Skeletal muscle tissue (tissue), 4 donors: ENCODE measurements around the gene ZNF462. TPM values are rescaled to one million over a fixed set of nuclear protein-coding genes. Genes with fewer than 3 reads are reported as not detected.
"Not testable (repeated sequence)": the region's sequence is repeated elsewhere in the genome, so short reads cannot be mapped to it uniquely, and the experiment has no call there.

Experiments used
- H3K27ac ChIP-seq: one replicate; pipeline ENCODE4 v1.7.0; 2013; ENCODE audit warnings: mild to moderate bottlenecking, low read depth, low read length, inconsistent platforms
- H3K27me3 ChIP-seq, 3 donors: one replicate each; pipeline ENCODE4 v1.7.0; 2013; ENCODE audit warnings: low read length in 3 of 3; ENCODE audit not compliant: control insufficient read depth in 3 of 3, insufficient read depth in 3 of 3
- H3K36me3 ChIP-seq, 3 donors: one replicate each; pipeline ENCODE4 v1.7.0; 2013; ENCODE audit warnings: low read length in 3 of 3; ENCODE audit not compliant: control insufficient read depth in 3 of 3, insufficient read depth in 3 of 3
- H3K4me1 ChIP-seq, 3 donors: one replicate each; pipeline ENCODE4 v1.7.0; 2013; ENCODE audit warnings: low read length in 3 of 3, mild to moderate bottlenecking in 3 of 3; ENCODE audit not compliant: control insufficient read depth in 3 of 3, insufficient read depth in 3 of 3
- H3K4me3 ChIP-seq, 3 donors: one replicate each; pipeline ENCODE4 v1.7.0; 2013; ENCODE audit warnings: low read length in 3 of 3
- H3K9ac ChIP-seq, 3 donors: one replicate each; pipeline ENCODE4 v1.7.0; 2013; ENCODE audit warnings: low read length in 3 of 3, mild to moderate bottlenecking in 3 of 3, moderate library complexity in 2 of 3, low read depth in 1 of 3
- H3K9me3 ChIP-seq, 3 donors: one replicate each; pipeline ENCODE4 v1.7.0; 2013; ENCODE audit warnings: low read length in 3 of 3; ENCODE audit not compliant: control insufficient read depth in 3 of 3
- total RNA-seq: library from RNA; depleted of rRNA; stranded (reverse); fragments of >200 nt; gene quantifications from one replicate; pipeline ENCODE4 v1.2.3, GENCODE V29; 2014
- donor health status: Osteomylitis.

ZNF462 gene
- total RNA-seq, 1 donor from 2014 or later, result 28.7 TPM

DNA sequence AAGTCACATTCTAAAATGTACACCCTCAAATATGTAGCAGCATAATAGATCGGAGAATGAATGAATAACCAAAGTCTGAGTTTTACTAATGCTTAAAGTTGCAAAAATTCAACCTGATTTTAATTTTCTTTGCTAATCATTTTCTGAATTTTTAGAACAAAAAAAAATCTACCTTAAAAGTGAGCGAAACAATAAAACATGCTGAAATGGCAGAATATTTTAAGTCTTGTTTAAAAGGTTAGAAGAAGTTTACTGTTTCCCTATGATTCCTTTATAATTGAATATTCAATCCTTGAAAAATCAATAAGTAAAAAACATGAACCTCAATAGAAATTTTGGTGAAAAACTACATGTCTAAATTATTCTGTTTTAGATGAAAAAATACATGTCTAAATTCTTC lies 27.1 kb upstream of the ZNF462 start:
- no peaks in the 10 kb centered on the region for H3K27me3 ChIP-seq
- peaks cover 0 to 3% (median under 1%) of the 10 kb centered on the region in 3 donors for H3K4me1 ChIP-seq
- no peak overlapping the region for H3K4me3 ChIP-seq
- no peaks in the 10 kb centered on the region for H3K9me3 ChIP-seq
- no peak overlapping the region for H3K27ac ChIP-seq
- H3K36me3 ChIP-seq, result no peaks in the 10 kb centered on the region
- no peak overlapping the region for H3K9ac ChIP-seq

DNA sequence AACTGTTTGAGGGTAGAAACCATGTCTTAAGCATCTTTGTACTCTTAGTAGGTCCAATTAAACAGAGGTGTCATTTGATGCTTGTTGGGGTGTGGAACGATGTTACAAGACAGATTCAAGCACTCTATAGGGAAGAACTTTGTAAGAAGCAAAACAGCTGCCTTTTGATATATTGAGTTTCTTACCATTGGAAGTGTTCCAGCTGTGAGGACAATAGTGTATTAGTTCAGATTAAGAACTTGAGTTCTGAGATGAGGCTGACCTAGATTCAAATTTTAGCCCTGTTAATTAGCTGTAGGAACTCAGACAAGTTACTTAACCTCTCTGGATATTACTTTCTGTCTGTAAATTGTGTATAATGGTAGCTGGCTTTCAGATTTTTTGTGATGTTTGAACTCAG lies 19.6 kb upstream of the ZNF462 start:
- no peaks in the 10 kb centered on the region for H3K27me3 ChIP-seq
- no peaks in the 10 kb centered on the region for H3K9me3 ChIP-seq
- no peaks in the 10 kb centered on the region for H3K36me3 ChIP-seq
- H3K4me1 ChIP-seq, result no peaks in the 10 kb centered on the region
- no peak overlapping the region for H3K27ac ChIP-seq
- H3K4me3 ChIP-seq, result no peak overlapping the region
- no peak overlapping the region for H3K9ac ChIP-seq

DNA sequence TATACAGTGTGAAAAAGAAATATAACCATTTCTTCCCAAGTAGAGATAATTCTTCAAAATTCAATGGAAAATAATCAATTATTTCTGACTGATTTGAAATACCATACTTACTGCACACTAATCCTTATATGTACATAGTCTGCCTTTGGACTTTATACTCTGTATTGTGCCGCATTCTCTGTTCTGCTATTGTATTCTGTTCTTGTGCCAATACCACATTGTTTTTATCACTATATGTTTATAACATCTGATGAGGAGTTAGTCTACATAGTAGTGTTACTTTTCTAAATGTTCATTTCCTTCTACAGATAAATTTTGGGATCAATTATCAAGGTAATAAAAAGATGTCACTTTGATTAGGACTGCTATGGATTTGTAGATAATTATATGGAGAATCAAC lies 16.7 kb upstream of the ZNF462 start:
- Histone ChIP-seq H3K4me3 (no peak overlapping the region), H3K27me3 (no peaks in the 10 kb centered on the region), H3K36me3 (no peaks in the 10 kb centered on the region), H3K9me3 (no peaks in the 10 kb centered on the region), H3K27ac (no peak overlapping the region), H3K9ac (no peak overlapping the region), H3K4me1 (no peaks in the 10 kb centered on the region)

DNA sequence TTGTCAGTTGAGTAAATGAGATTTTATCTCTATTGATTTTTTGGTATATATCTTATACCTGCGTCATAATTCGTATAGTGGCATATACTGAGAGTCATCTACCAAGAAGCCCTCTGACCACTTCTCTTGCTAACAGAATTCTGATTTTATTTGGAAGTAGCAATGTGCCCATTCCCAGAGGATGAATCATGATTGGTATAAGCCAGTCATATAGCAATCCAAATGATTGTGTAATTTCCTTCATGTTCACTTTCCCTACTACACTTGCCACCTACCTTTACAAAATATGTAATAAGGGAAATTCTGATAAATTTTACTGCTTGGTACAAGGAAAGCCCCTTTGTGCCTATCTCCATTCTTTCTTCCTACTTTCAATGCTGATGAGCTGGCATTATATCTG lies 16.1 kb upstream of the ZNF462 start:
- no peaks in the 10 kb centered on the region for H3K4me1 ChIP-seq
- no peaks in the 10 kb centered on the region for H3K9me3 ChIP-seq
- no peaks in the 10 kb centered on the region for H3K36me3 ChIP-seq
- H3K27me3 ChIP-seq, result no peaks in the 10 kb centered on the region
- no peak overlapping the region for H3K27ac ChIP-seq
- H3K4me3 ChIP-seq, result no peak overlapping the region
- H3K9ac ChIP-seq, result no peak overlapping the region

DNA sequence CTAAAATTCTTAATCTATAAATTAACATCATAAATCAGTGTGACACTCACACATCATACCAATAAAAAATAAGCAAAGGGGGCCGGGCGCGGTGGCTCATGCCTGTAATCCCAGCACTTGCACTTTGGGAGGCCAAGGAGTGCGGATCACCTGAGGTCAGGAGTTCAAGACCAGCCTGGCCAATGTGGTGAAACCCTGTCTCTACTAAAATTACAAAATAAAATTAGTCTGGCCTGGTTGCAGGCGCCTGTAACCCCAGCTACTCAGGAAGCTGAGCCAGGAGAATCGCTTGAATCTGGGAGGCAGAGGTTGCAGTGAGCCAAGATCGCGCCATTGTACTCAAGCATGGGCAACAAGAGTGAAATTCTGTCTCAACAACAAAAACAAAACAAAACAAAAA lies 11.3 kb upstream of the ZNF462 start:
- H3K36me3 ChIP-seq, H3K9me3 ChIP-seq, H3K27me3 ChIP-seq, H3K4me3 ChIP-seq, H3K27ac ChIP-seq, H3K9ac ChIP-seq, H3K4me1 ChIP-seq: not testable (repeated sequence)

DNA sequence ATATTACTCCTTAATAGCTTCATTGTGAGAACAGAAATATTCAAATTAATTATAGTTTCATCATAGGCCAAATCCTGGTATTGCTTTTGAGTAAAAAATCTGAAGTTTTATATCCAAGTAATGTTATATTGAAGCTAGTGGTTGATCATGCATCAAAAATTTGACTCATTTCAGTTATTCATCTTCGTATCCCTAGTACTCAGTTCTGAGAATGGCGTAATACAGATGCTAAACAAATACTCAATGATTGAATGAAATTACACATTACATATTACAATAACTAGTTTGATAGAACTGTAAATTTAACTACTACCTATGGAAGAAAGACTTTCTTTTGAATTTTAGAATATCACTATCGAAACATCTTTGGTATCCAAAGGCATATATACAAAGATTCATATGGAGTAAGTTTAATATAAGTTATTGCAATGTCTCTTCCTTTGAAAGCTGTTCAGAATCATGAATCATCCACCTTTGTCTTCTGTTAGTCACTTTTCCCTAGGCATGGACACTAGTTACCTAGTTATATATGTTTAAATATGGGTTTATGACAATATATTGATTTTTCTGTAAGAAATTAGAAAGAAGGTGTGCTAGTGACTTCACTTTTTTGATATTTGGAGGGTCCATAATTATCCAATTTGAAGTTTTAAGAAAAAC lies 5.0 kb upstream of the ZNF462 start:
- H3K9ac ChIP-seq, result no peak overlapping the region
- H3K27me3 ChIP-seq, result no peaks in the 10 kb centered on the region
- H3K4me1 ChIP-seq, result peaks cover 4 to 12% (median 6%) of the 10 kb centered on the region in 3 donors
- no peaks in the 10 kb centered on the region for H3K9me3 ChIP-seq
- no peaks in the 10 kb centered on the region for H3K36me3 ChIP-seq
- H3K27ac ChIP-seq, result no peak overlapping the region
- H3K4me3 ChIP-seq, result no peak overlapping the region

DNA sequence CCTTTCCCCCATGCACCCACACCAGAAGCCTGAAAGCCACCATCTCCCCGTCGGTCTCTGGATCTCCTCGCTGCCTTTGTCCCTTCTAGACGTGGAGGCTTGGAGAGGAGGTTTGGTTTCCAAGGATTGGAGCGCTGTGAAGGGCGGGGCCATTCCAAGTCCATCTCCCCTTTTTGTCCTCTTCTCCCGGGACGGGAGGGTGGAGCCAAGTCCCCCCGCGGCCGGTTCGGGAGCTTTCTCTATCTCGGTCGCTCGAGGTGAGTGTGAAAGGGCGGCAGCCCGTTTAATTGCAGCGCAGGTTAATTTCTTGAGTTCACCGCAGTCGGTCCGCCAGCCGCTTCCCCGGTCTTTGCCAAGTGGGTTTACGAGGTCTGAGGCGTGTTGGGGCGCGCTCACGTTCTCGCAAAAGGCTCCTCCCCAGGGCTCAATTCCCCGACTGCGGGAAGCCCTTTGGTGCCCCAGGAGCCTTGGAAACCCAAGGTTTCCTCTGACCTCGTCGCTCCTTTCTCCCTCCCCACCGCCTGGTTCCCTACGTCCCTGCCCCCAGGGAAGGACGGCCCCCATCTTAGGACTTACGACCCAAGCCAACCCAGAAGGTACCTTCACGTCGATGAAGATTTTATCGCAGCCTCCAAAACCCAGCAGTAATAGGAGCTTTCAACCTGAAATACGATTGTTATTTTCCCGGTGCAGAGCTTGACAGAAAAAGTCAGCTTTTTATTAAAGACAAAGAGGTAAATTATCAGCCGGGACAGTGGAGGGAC lies 2.8 kb upstream of the ZNF462 start:
- Histone ChIP-seq H3K27ac (peak overlapping the region; percentile 82), H3K9me3 (no peaks in the 10 kb centered on the region), H3K4me3 (peak overlapping the region; percentile 90 to 98 (median 93)), H3K36me3 (no peaks in the 10 kb centered on the region), H3K9ac (peak overlapping the region; percentile 85 to 93 (median 90)), H3K27me3 (no peaks in the 10 kb centered on the region), H3K4me1 (peaks cover 7 to 20% (median 14%) of the 10 kb centered on the region in 3 donors)

DNA sequence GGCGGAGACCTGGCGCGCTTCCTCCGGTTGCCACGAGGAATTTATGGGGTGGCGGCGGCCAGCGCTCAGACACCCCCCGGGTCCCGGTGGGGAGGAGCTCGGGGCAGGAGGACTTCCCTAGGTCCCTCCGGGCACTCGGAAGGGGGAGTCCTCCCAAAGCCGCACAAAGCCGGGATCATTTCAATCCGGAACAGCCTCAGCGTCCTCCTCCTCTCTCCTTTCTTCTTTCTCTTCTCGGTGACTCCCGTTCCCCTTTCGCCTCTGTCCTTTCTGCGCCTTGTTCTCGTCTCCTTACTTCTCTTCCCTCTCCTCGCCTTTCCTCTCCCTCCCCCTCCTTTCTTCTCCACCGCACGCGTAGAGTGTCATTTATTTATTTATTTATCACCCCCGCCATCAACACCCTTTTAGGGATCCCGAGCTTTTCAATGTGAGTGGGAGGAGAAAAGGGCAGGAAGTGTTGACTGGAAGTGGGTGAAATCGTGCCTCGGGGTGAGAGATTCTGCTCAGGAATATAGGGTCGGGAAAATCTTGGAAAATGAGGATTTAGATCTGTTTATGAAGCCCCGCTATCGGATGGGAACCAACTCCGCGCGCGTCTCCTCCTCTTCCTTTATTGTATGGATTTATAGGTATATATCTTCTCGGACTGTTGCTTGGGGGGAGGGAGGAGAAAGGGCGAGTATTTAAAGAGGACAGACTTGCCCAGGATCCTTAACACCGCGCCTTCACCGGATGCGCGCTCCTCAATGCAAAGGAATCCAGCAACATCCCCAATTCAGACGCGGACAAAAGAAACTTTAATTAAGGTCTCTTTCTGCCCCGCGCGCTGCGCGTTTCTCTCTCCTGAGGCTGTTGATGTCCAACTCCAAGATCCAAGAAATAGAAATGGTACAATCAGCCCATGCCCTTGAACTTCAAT lies 2.0 kb upstream of the ZNF462 start:
- Histone ChIP-seq H3K4me1 (peaks cover 7 to 20% (median 15%) of the 10 kb centered on the region in 3 donors), H3K4me3 (peak overlapping the region; percentile 90 to 98 (median 93)), H3K9ac (peak overlapping the region; percentile 85 to 93 (median 90)), H3K27me3 (no peaks in the 10 kb centered on the region), H3K9me3 (no peaks in the 10 kb centered on the region), H3K27ac (peak overlapping the region; percentile 82), H3K36me3 (no peaks in the 10 kb centered on the region)

DNA sequence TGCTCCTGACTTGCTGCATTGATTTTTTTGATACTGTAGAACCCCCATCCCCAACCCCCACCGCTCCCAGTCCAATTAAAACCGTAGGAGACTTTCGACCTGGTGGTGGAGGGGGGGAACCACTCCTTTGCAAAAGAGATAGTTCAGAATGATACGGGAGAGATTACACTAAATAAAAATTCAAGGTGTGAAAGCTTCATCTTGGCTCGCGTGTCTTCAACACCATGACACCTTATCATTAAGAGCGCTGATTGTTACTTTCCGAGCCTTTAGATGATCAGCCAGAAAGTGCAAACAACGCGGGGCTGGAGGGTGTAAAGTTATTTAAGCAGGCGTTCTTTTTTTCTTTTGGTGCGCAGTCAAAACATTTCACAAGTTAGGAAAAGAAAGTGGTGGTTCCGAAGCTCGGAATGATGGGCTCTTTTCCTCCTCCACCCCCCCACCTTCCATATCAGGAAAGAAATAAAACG lies 1.3 kb upstream of the ZNF462 start:
- H3K4me1 ChIP-seq, result peaks cover 9 to 20% (median 15%) of the 10 kb centered on the region in 3 donors
- H3K36me3 ChIP-seq, result no peaks in the 10 kb centered on the region
- H3K9ac ChIP-seq, result peak overlapping the region; percentile 85 to 93 (median 90)
- peak overlapping the region; percentile 82 for H3K27ac ChIP-seq
- H3K27me3 ChIP-seq, result no peaks in the 10 kb centered on the region
- no peaks in the 10 kb centered on the region for H3K9me3 ChIP-seq
- H3K4me3 ChIP-seq, result peak overlapping the region; percentile 90 to 98 (median 93)
